ENCODE measurements around the gene RGS13. TPM values are rescaled to one million over a fixed set of nuclear protein-coding genes. Genes with fewer than 3 reads are reported as not detected.

The RGS13 gene
- total RNA-seq = not detected
- polyA plus RNA-seq = not detected

- intact Hi-C loops (cut with micrococcal nuclease) = no loop called here
These were observed at the start of gene RGS13 for GRCh38 chr1:192635939-192636338. Gene RGS13 (plus strand): TSS chr1:192636147. CDS start chr1:192644335, 8,188 bp downstream.

GRCh38 chr1:192587386-192588266 lies 48.3 kb upstream of the RGS13 start:
- Mint-ChIP-seq H3K27me3 (peaks cover 2 to 4% of the 10 kb centered on the region in 2 donors), H3K36me3 (no peaks in the 10 kb centered on the region), H3K4me3 (no peak overlapping the region), H3K9me3 (no peaks in the 10 kb centered on the region), H3K4me1 (no peaks in the 10 kb centered on the region), H3K27ac (no peak overlapping the region)
- ChIA-PET POLR2A (ENCODE audit: partially characterized antibody) (no interaction called here), CTCF (ENCODE audit: partially characterized antibody) (interaction anchor here (1.0 to 13.5 kb wide), 2 partner anchors 44 to 113 kb away, joined by 3 to 221 read pairs; no protein-coding TSS in a partner anchor)
- Histone ChIP-seq H3K27me3 (ENCODE audit: insufficient read depth, low read length) (no peaks in the 10 kb centered on the region), H3K27ac (ENCODE audit: low read depth, low read length) (no peak overlapping the region), H3K9me3 (ENCODE audit: control insufficient read depth in 1 of 2, low read length in 2 of 2) (no peaks in the 10 kb centered on the region), H3K4me1 (ENCODE audit: insufficient read depth, low read length) (no peaks in the 10 kb centered on the region), H3K36me3 (ENCODE audit: insufficient read depth, low read length) (no peaks in the 10 kb centered on the region), H3K4me3 (ENCODE audit: low read length in 2 of 2) (no peak overlapping the region)
- no peak for DNase-seq
- intact Hi-C loops (cut with micrococcal nuclease) = no loop called here

More at GRCh38 chr1:192635939-192636338, at the start of gene RGS13:
- Histone ChIP-seq H3K4me3 (ENCODE audit: low read length in 2 of 2) (no peak within 1 kb of the TSS), H3K9me3 (ENCODE audit: control insufficient read depth in 1 of 2, low read length in 2 of 2) (no peaks in the 10 kb centered on the region), H3K36me3 (ENCODE audit: insufficient read depth, low read length) (no peaks in the 10 kb centered on the region), H3K27me3 (ENCODE audit: insufficient read depth, low read length) (no peaks in the 10 kb centered on the region), H3K27ac (ENCODE audit: low read depth, low read length) (no peak within 1 kb of the TSS), H3K4me1 (ENCODE audit: insufficient read depth, low read length) (no peaks in the 10 kb centered on the region)
- ChIA-PET CTCF (ENCODE audit: partially characterized antibody) (no interaction called here), POLR2A (ENCODE audit: partially characterized antibody) (no interaction called here)
- H3K36me3 Mint-ChIP-seq = no peaks in the 10 kb centered on the region
- no peak within 1 kb of the TSS for H3K4me3 Mint-ChIP-seq
- peaks cover 0 to 2% of the 10 kb centered on the region in 2 donors for H3K27me3 Mint-ChIP-seq
- H3K9me3 Mint-ChIP-seq = no peaks in the 10 kb centered on the region
- H3K4me1 Mint-ChIP-seq = peaks cover 0 to 2% (median 0%) of the 10 kb centered on the region in 4 donors
- no peak for DNase-seq
- no peak within 1 kb of the TSS for H3K27ac Mint-ChIP-seq

- Histone ChIP-seq H3K4me1 (ENCODE audit: insufficient read depth, low read length) (no peaks in the 10 kb centered on the region), H3K9me3 (ENCODE audit: control insufficient read depth in 1 of 2, low read length in 2 of 2) (no peaks in the 10 kb centered on the region), H3K36me3 (ENCODE audit: insufficient read depth, low read length) (no peaks in the 10 kb centered on the region), H3K27me3 (ENCODE audit: insufficient read depth, low read length) (no peaks in the 10 kb centered on the region), H3K27ac (ENCODE audit: low read depth, low read length) (no peak overlapping the region), H3K4me3 (ENCODE audit: low read length in 2 of 2) (no peak overlapping the region)
- peak overlapping the region in 1 of 7 donors; percentile 10 for H3K27ac Mint-ChIP-seq
- no peaks in the 10 kb centered on the region for H3K9me3 Mint-ChIP-seq
- no peaks in the 10 kb centered on the region for H3K36me3 Mint-ChIP-seq
- POLR2A ChIA-PET (ENCODE audit: partially characterized antibody) = no interaction called here
- no peak overlapping the region for H3K4me3 Mint-ChIP-seq
- no peaks in the 10 kb centered on the region for H3K4me1 Mint-ChIP-seq
- H3K27me3 Mint-ChIP-seq = peaks cover 2 to 5% of the 10 kb centered on the region in 2 donors
- intact Hi-C loops (cut with micrococcal nuclease) = no loop called here
- no peak for DNase-seq
- CTCF ChIA-PET (ENCODE audit: partially characterized antibody) = interaction anchor here (1.0 to 13.5 kb wide), 2 partner anchors 45 to 114 kb away, joined by 3 to 221 read pairs; no protein-coding TSS in a partner anchor
These were observed 47.4 kb upstream of the RGS13 start for GRCh38 chr1:192588546-192588945.

GRCh38 chr1:192589813-192590212 lies 46.1 kb upstream of the RGS13 start:
- POLR2A ChIA-PET (ENCODE audit: partially characterized antibody) = no interaction called here
- CTCF ChIA-PET (ENCODE audit: partially characterized antibody) = interaction anchor here (1.1 to 13.5 kb wide), 2 partner anchors 18 to 115 kb away, joined by 3 to 221 read pairs; no protein-coding TSS in a partner anchor
- H3K4me3 Mint-ChIP-seq = no peak overlapping the region

GRCh38 chr1:192592517-192592916 lies 43.4 kb upstream of the RGS13 start:
- Mint-ChIP-seq H3K27ac (no peak overlapping the region), H3K9me3 (no peaks in the 10 kb centered on the region), H3K4me3 (no peak overlapping the region), H3K4me1 (no peaks in the 10 kb centered on the region), H3K36me3 (no peaks in the 10 kb centered on the region), H3K27me3 (peaks cover 2 to 5% of the 10 kb centered on the region in 2 donors)
- Histone ChIP-seq H3K27me3 (ENCODE audit: insufficient read depth, low read length) (no peaks in the 10 kb centered on the region), H3K36me3 (ENCODE audit: insufficient read depth, low read length) (no peaks in the 10 kb centered on the region), H3K9me3 (ENCODE audit: control insufficient read depth in 1 of 2, low read length in 2 of 2) (no peaks in the 10 kb centered on the region), H3K4me1 (ENCODE audit: insufficient read depth, low read length) (no peaks in the 10 kb centered on the region), H3K4me3 (ENCODE audit: low read length in 2 of 2) (no peak overlapping the region), H3K27ac (ENCODE audit: low read depth, low read length) (no peak overlapping the region)
- intact Hi-C loops (cut with micrococcal nuclease) = no loop called here
- CTCF ChIA-PET (ENCODE audit: partially characterized antibody) = interaction anchor here (0.7 to 1.2 kb wide), 3 partner anchors 9 to 112 kb away, joined by 3 to 4 read pairs (median 3); no protein-coding TSS in a partner anchor
- POLR2A ChIA-PET (ENCODE audit: partially characterized antibody) = no interaction called here
- DNase-seq = no peak

More at GRCh38 chr1:192589813-192590212, 46.1 kb upstream of the RGS13 start:
- Mint-ChIP-seq H3K4me1 (no peaks in the 10 kb centered on the region), H3K9me3 (no peaks in the 10 kb centered on the region), H3K36me3 (no peaks in the 10 kb centered on the region), H3K27me3 (peaks cover 2 to 5% of the 10 kb centered on the region in 2 donors), H3K27ac (no peak overlapping the region)
- no peaks in the 10 kb centered on the region for H3K4me1 ChIP-seq (ENCODE audit: insufficient read depth, low read length)
- no peak overlapping the region for H3K27ac ChIP-seq (ENCODE audit: low read depth, low read length)
- H3K9me3 ChIP-seq (ENCODE audit: control insufficient read depth in 1 of 2, low read length in 2 of 2) = no peaks in the 10 kb centered on the region
- DNase-seq = no peak
- H3K4me3 ChIP-seq (ENCODE audit: low read length in 2 of 2) = no peak overlapping the region
- intact Hi-C loops (cut with micrococcal nuclease) = no loop called here
- H3K27me3 ChIP-seq (ENCODE audit: insufficient read depth, low read length) = no peaks in the 10 kb centered on the region
- no peaks in the 10 kb centered on the region for H3K36me3 ChIP-seq (ENCODE audit: insufficient read depth, low read length)

- Mint-ChIP-seq H3K4me3 (no peak overlapping the region), H3K4me1 (no peaks in the 10 kb centered on the region), H3K36me3 (no peaks in the 10 kb centered on the region), H3K27ac (no peak overlapping the region), H3K9me3 (no peaks in the 10 kb centered on the region), H3K27me3 (peaks cover 2 to 5% of the 10 kb centered on the region in 2 donors)
- DNase-seq = no peak
- Histone ChIP-seq H3K4me1 (ENCODE audit: insufficient read depth, low read length) (no peaks in the 10 kb centered on the region), H3K27me3 (ENCODE audit: insufficient read depth, low read length) (no peaks in the 10 kb centered on the region), H3K4me3 (ENCODE audit: low read length in 2 of 2) (no peak overlapping the region), H3K9me3 (ENCODE audit: control insufficient read depth in 1 of 2, low read length in 2 of 2) (no peaks in the 10 kb centered on the region), H3K36me3 (ENCODE audit: insufficient read depth, low read length) (no peaks in the 10 kb centered on the region), H3K27ac (ENCODE audit: low read depth, low read length) (no peak overlapping the region)
- ChIA-PET CTCF (ENCODE audit: partially characterized antibody) (no interaction called here), POLR2A (ENCODE audit: partially characterized antibody) (no interaction called here)
- intact Hi-C loops (cut with micrococcal nuclease) = no loop called here
These were observed 42.8 kb upstream of the RGS13 start for GRCh38 chr1:192592981-192593708.

- Histone ChIP-seq H3K36me3 (ENCODE audit: insufficient read depth, low read length) (no peaks in the 10 kb centered on the region), H3K9me3 (ENCODE audit: control insufficient read depth in 1 of 2, low read length in 2 of 2) (no peaks in the 10 kb centered on the region), H3K4me3 (ENCODE audit: low read length in 2 of 2) (no peak overlapping the region), H3K4me1 (ENCODE audit: insufficient read depth, low read length) (no peaks in the 10 kb centered on the region), H3K27ac (ENCODE audit: low read depth, low read length) (no peak overlapping the region), H3K27me3 (ENCODE audit: insufficient read depth, low read length) (no peaks in the 10 kb centered on the region)
- DNase-seq = no peak
- no peaks in the 10 kb centered on the region for H3K4me1 Mint-ChIP-seq
- H3K36me3 Mint-ChIP-seq = no peaks in the 10 kb centered on the region
- CTCF ChIA-PET (ENCODE audit: partially characterized antibody) = interaction anchor here (1.1 kb wide), 1 partner anchor 118 kb away, joined by 3 read pairs; no protein-coding TSS in a partner anchor
- POLR2A ChIA-PET (ENCODE audit: partially characterized antibody) = no interaction called here
- no peaks in the 10 kb centered on the region for H3K9me3 Mint-ChIP-seq
- no peak overlapping the region for H3K27ac Mint-ChIP-seq
- H3K27me3 Mint-ChIP-seq = peaks cover 2 to 3% of the 10 kb centered on the region in 2 donors
- intact Hi-C loops (cut with micrococcal nuclease) = no loop called here
- H3K4me3 Mint-ChIP-seq = no peak overlapping the region
These were observed 40.6 kb upstream of the RGS13 start for GRCh38 chr1:192595299-192595698.

All from CD4-positive, alpha-beta memory T cell (primary cell).